GM23248 (cell line): ENCODE results near the gene ARHGAP35. TPM values are rescaled to one million over a fixed set of nuclear protein-coding genes. Genes with fewer than 3 reads are reported as not detected.

ENCODE experiments used
- DNase-seq: peaks from one replicate; pipeline ENCODE4 v3.0.0-alpha.2; 2015
- H2AFZ ChIP-seq: fragments of 200-600 bp; sonication (generic); 2 replicates; pipeline ENCODE4 v1.6.1; 2016; ENCODE audit warnings: antibody characterized with exemption
- H3F3A ChIP-seq: fragments of 200-600 bp; sonication (generic); 2 replicates; pipeline ENCODE4 v1.6.1; 2016; ENCODE audit warnings: mild to moderate bottlenecking, antibody characterized with exemption, mixed run types; ENCODE audit not compliant: insufficient read depth
- H3K27ac ChIP-seq: fragments of 200-600 bp; sonication (generic); 2 replicates; pipeline ENCODE4 v1.5.1; 2016; ENCODE audit warnings: mild to moderate bottlenecking
- H3K27me3 ChIP-seq: fragments of 200-600 bp; sonication (generic); replicated peaks from 2 replicates; pipeline ENCODE4 v1.6.1; 2016; ENCODE audit warnings: mild to moderate bottlenecking; ENCODE audit not compliant: insufficient read depth
- H3K36me3 ChIP-seq: fragments of 200-600 bp; sonication (generic); 2 replicates; pipeline ENCODE4 v1.6.1; 2016; ENCODE audit warnings: low read depth, mild to moderate bottlenecking
- H3K4me1 ChIP-seq: fragments of 200-600 bp; sonication (generic); 2 replicates; pipeline ENCODE4 v1.6.1; 2016; ENCODE audit warnings: mild to moderate bottlenecking; ENCODE audit not compliant: insufficient read depth
- H3K4me2 ChIP-seq: fragments of 200-600 bp; sonication (generic); one replicate; pipeline ENCODE4 v1.6.1; 2016; ENCODE audit warnings: mild to moderate bottlenecking; ENCODE audit not compliant: unreplicated experiment
- H3K4me3 ChIP-seq: fragments of 200-600 bp; sonication (generic); 2 replicates; pipeline ENCODE4 v1.5.1; 2016; ENCODE audit warnings: mild to moderate bottlenecking
- H3K79me2 ChIP-seq: fragments of 200-600 bp; sonication (generic); 2 replicates; pipeline ENCODE4 v1.6.1; 2016; ENCODE audit warnings: mild to moderate bottlenecking; ENCODE audit not compliant: insufficient read depth
- H3K9ac ChIP-seq: fragments of 200-600 bp; sonication (generic); 2 replicates; pipeline ENCODE4 v1.6.1; 2016; ENCODE audit warnings: mild to moderate bottlenecking
- H3K9me2 ChIP-seq: fragments of 200-600 bp; sonication (generic); 2 replicates; pipeline ENCODE4 v1.6.1; 2016; ENCODE audit warnings: mixed run types, mild to moderate bottlenecking, moderate library complexity; ENCODE audit not compliant: insufficient read depth
- H3K9me3 ChIP-seq: fragments of 200-600 bp; sonication (generic); one replicate; pipeline ENCODE4 v1.6.1; 2017; ENCODE audit warnings: low read depth
- H4K20me1 ChIP-seq: fragments of 200-600 bp; sonication (generic); 2 replicates; pipeline ENCODE4 v1.6.0; 2016; ENCODE audit not compliant: insufficient read depth
- EZH2 ChIP-seq: fragments of 200-600 bp; sonication (generic); IDR thresholded peaks from 2 replicates; pipeline ENCODE4 v1.6.1; 2018; ENCODE audit warnings: antibody characterized with exemption, mild to moderate bottlenecking; ENCODE audit not compliant: insufficient read depth, poor library complexity, severe bottlenecking
- EZH2phosphoT487 ChIP-seq: fragments of 200-600 bp; sonication (generic); IDR thresholded peaks from 2 replicates; pipeline ENCODE4 v1.6.1; 2018; ENCODE audit warnings: antibody characterized with exemption, moderate library complexity, mild to moderate bottlenecking, low read depth; ENCODE audit not compliant: insufficient read depth
- WGBS, 2 experiments: methylation state at CpG; one replicate each; pipeline ENCODE4 v1.1.6; 2015 to 2017; ENCODE audit warnings: low lambda C conversion rate in 2 of 2, low coverage in 1 of 2; ENCODE audit errors: missing lambda C conversion rate in 2 of 2; 5-methylcytosine and 5-hydroxymethylcytosine counted together
- in situ Hi-C: fragments of 300-500 bp; cut with MboI; formaldehyde crosslinking; loops from 2 replicates; pipeline ENCODE4 v1.15.0; 2020
- polyA plus RNA-seq: library from polyadenylated mRNA; unstranded; fragments of >200 nt; fragmentation: Nextera tagmentation; extraction: Ambion mirVana; gene quantifications from 2 replicates; pipeline ENCODE4 v1.2.1, GENCODE V29; 2016
- total RNA-seq: library from RNA; depleted of rRNA; stranded (reverse); fragments of >200 nt; shearing (Covaris generic); gene quantifications from 2 replicates; pipeline ENCODE4 v1.2.3, GENCODE V29; 2014

ARHGAP35 gene
- total and polyA plus RNA-seq, 2 experiments from 2014 or later: 13.5 to 35.2 TPM

- Histone ChIP-seq H3K9me2 (no peaks in the 10 kb centered on the region), H4K20me1 (no peaks in the 10 kb centered on the region), H3K4me3 (no peak overlapping the region), H3K36me3 (peaks cover 14% of the 10 kb centered on the region; the same call in 1 of the 2 replicates), H3K27me3 (no peaks in the 10 kb centered on the region), H2AFZ (no peak overlapping the region), H3K4me2 (no peak overlapping the region), H3K79me2 (peaks cover 82% of the 10 kb centered on the region), H3F3A (peaks cover 44% of the 10 kb centered on the region), H3K9me3 (no peaks in the 10 kb centered on the region), H3K27ac (no peak overlapping the region), H3K4me1 (peaks cover 27% of the 10 kb centered on the region), H3K9ac (no peak overlapping the region)
- TF ChIP-seq EZH2phosphoT487: no peak
- TF ChIP-seq EZH2: no peak
- in situ Hi-C loops: no loop called here
- no peak for DNase-seq
- WGBS, 2 experiments: 87 to 93% methylated on average over 9 of the region's 9 CpGs
These were observed 16.7 kb upstream of the ARHGAP35 start for GRCh38 chr19:46844067-46844489.

DNA sequence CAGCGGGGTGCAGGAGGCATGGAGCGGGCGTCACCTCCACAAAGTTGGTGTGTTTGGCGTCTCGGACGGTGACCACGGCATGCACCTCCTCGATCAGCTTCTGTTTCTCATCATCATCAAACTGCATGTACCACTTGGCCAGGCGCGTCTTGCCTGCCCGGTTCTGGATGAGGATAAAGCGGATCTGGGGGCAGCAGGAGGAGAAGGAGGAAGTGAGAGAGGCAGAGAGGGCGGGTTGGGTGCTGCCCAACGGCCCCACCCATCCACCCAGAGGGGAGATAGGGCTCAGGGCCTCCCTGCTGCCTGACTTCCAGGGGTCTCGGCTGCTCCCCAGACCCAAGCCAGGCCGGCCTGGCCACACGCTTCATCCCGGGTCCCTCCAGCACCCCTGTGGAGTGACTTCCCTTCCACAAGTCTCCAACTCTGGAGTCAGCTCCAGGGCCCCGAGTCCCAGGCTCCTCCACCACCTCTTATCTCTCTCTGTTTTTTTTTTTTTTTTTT, 14.8 kb upstream of the ARHGAP35 start:
- Histone ChIP-seq H3K27ac (no peak overlapping the region; the same call in 1 of the 2 replicates), H3F3A (peaks cover 55% of the 10 kb centered on the region), H3K9ac (0 out of 2 replicates have a peak overlapping the region, but pooled peaks have one; percentile 4), H3K36me3 (peaks cover 6% of the 10 kb centered on the region; the same call in 1 of the 2 replicates), H3K4me2 (no peak overlapping the region), H3K79me2 (peaks cover 78% of the 10 kb centered on the region), H3K4me1 (peaks cover 13% of the 10 kb centered on the region; the same call in 1 of the 2 replicates), H3K27me3 (no peaks in the 10 kb centered on the region), H3K9me2 (no peaks in the 10 kb centered on the region), H2AFZ (no peak overlapping the region), H3K9me3 (no peaks in the 10 kb centered on the region), H3K4me3 (no peak overlapping the region), H4K20me1 (no peaks in the 10 kb centered on the region)
- in situ Hi-C loops: no loop called here
- WGBS, 2 experiments: 87 to 93% methylated on average over 18 to 19 of the region's 19 CpGs
- TF ChIP-seq EZH2: no peak
- TF ChIP-seq EZH2phosphoT487: no peak
- no peak for DNase-seq

GRCh38 chr19:46847528-46847927, 13.3 kb upstream of the ARHGAP35 start:
- no peak for DNase-seq
- Histone ChIP-seq H3K9me3 (no peaks in the 10 kb centered on the region), H3K9ac (no peak overlapping the region), H4K20me1 (no peaks in the 10 kb centered on the region), H3K4me2 (no peak overlapping the region), H3K4me1 (0 out of 2 replicates have a peak, but pooled peaks cover 4% of the 10 kb centered on the region), H3K27me3 (no peaks in the 10 kb centered on the region), H3K4me3 (no peak overlapping the region), H3K27ac (no peak overlapping the region), H3F3A (peaks cover 40% of the 10 kb centered on the region), H3K79me2 (peaks cover 71% of the 10 kb centered on the region), H2AFZ (no peak overlapping the region), H3K36me3 (peaks cover 6% of the 10 kb centered on the region; the same call in 1 of the 2 replicates), H3K9me2 (no peaks in the 10 kb centered on the region)
- in situ Hi-C loops: no loop called here
- WGBS, 2 experiments: 87 to 88% methylated on average over 11 of the region's 11 CpGs
- TF ChIP-seq EZH2 (no peak), EZH2phosphoT487 (no peak)

DNA sequence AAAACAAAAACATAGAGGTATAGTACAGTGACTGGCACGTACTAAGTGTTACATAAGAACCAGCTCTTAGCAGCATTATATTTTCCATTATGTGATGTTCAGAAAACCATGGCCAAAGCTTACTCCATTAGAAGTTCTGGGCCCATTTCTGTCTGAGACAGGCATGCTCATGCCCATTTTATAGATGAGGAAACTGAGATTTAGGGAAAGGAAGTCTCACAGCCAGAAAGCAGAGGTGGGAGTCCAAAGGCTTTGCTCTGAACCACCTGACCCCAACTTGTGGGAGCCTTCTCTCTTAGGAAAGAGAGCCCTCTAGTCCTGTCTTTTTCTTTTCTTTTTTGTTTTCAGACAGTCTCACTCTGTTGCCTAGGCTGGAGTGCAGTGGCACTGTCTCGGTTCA, 12.4 kb upstream of the ARHGAP35 start:
- in situ Hi-C loops: no loop called here
- H2AFZ ChIP-seq: no peak overlapping the region
- peak overlapping the region; percentile 95 for H3K9ac ChIP-seq
- peak overlapping the region; percentile 89 for H3K4me2 ChIP-seq
- no peaks in the 10 kb centered on the region for H3K9me3 ChIP-seq
- peaks cover under 1% of the 10 kb centered on the region; the same call in 1 of the 2 replicates for H3K36me3 ChIP-seq
- H3K4me1 ChIP-seq: 0 out of 2 replicates have a peak, but pooled peaks cover 4% of the 10 kb centered on the region
- H3K4me3 ChIP-seq: peak overlapping the region; percentile 87
- H3F3A ChIP-seq: peaks cover 35% of the 10 kb centered on the region
- no peaks in the 10 kb centered on the region for H3K27me3 ChIP-seq
- peak overlapping the region; percentile 93 for H3K27ac ChIP-seq
- peaks cover 62% of the 10 kb centered on the region for H3K79me2 ChIP-seq
- H3K9me2 ChIP-seq: no peaks in the 10 kb centered on the region
- no peaks in the 10 kb centered on the region for H4K20me1 ChIP-seq
- TF ChIP-seq EZH2 (no peak), EZH2phosphoT487 (no peak)
- 59 to 61% methylated on average over 2 of the region's 2 CpGs for WGBS, 2 experiments
- no peak for DNase-seq
